Measurements from ENCODE around the gene NOXO1. TPM values are rescaled to one million over a fixed set of nuclear protein-coding genes. Genes with fewer than 3 reads are reported as not detected.

Gene NOXO1
- total and polyA plus RNA-seq, 8 donors, result 0.35 to 1.6 (median 0.58) TPM; not detected in 1

- Histone ChIP-seq H3K27ac (no peak overlapping the region), H3K4me3 (peak overlapping the region in 1 of 4 donors; percentile 79), H3K36me3 (peaks cover 3 to 22% (median 7%) of the 10 kb centered on the region in 3 donors), H3K4me1 (peaks cover 0 to 25% (median 18%) of the 10 kb centered on the region in 3 donors), H3K27me3 (no peaks in the 10 kb centered on the region), H3K9me3 (no peaks in the 10 kb centered on the region)
- 66 to 78% methylated on average over 17 of the region's 17 CpGs for WGBS, 2 donors
- DNase-seq, result peak in 1 of 6 donors; percentile 55
- TF ChIP-seq CTCF (IDR thresholded peaks at IDR 0.05), result no peak
- no peak for FAIRE-seq
- no peak for ATAC-seq
- intact Hi-C loops (cut with DNase I), result no loop called here
Observed at GRCh38 chr16:1938910-1939309, 42.4 kb downstream of the NOXO1 start.

GRCh38 chr16:1938316-1938715 lies 43.0 kb downstream of the NOXO1 start:
- H3K4me3 ChIP-seq, result no peak overlapping the region
- H3K27me3 ChIP-seq, result no peaks in the 10 kb centered on the region
- no peak for TF ChIP-seq CTCF (IDR thresholded peaks at IDR 0.05)
- peaks cover 3 to 22% (median 7%) of the 10 kb centered on the region in 3 donors for H3K36me3 ChIP-seq
- FAIRE-seq (no peak), DNase-seq (peak in 1 of 6 donors; percentile 65), ATAC-seq (no peak)
- H3K27ac ChIP-seq, result no peak overlapping the region
- intact Hi-C loops (cut with DNase I), result no loop called here
- 83 to 84% methylated on average over 10 of the region's 10 CpGs for WGBS, 2 donors
- H3K9me3 ChIP-seq, result no peaks in the 10 kb centered on the region
- peaks cover 0 to 25% (median 18%) of the 10 kb centered on the region in 3 donors for H3K4me1 ChIP-seq

- Histone ChIP-seq H3K4me1 (peaks cover 0 to 25% (median 18%) of the 10 kb centered on the region in 3 donors), H3K27ac (no peak overlapping the region), H3K4me3 (no peak overlapping the region), H3K36me3 (peaks cover 3 to 22% (median 7%) of the 10 kb centered on the region in 3 donors), H3K27me3 (no peaks in the 10 kb centered on the region), H3K9me3 (no peaks in the 10 kb centered on the region)
- WGBS, 2 donors, result 80 to 83% methylated on average over 11 of the region's 11 CpGs
- TF ChIP-seq CTCF (IDR thresholded peaks at IDR 0.05), result no peak
- DNase-seq, result peak in 1 of 6 donors; percentile 54
- ATAC-seq, result no peak
- no peak for FAIRE-seq
- intact Hi-C loops (cut with DNase I), result no loop called here
Observed at GRCh38 chr16:1936945-1937479, 44.3 kb downstream of the NOXO1 start.

GRCh38 chr16:1933097-1933661 lies 48.1 kb downstream of the NOXO1 start:
- no peaks in the 10 kb centered on the region for H3K27me3 ChIP-seq
- FAIRE-seq (no peak), DNase-seq (peak in 3 of 6 donors; percentile 40 to 84 (median 47)), ATAC-seq (peak in 3 of 4 donors; percentile 2 to 8 (median 4))
- no peaks in the 10 kb centered on the region for H3K9me3 ChIP-seq
- peak overlapping the region in 2 of 4 donors; percentile 28 to 35 for H3K27ac ChIP-seq
- peaks cover 0 to 4% (median 2%) of the 10 kb centered on the region in 3 donors for H3K4me1 ChIP-seq
- TF ChIP-seq CTCF (IDR thresholded peaks at IDR 0.05), result no peak
- WGBS, 2 donors, result 40% methylated on average over 23 of the region's 23 CpGs
- peaks cover under 1 to 9% (median 3%) of the 10 kb centered on the region in 3 donors for H3K36me3 ChIP-seq
- intact Hi-C loops (cut with DNase I), result no loop called here
- H3K4me3 ChIP-seq, result no peak overlapping the region

Measured in pancreas (tissue), 10 donors.